Measurements from ENCODE around the gene ZFPL1. TPM values are rescaled to one million over a fixed set of nuclear protein-coding genes. Genes with fewer than 3 reads are reported as not detected.
A peak's percentile ranks its signal among the peaks of the same experiment; 100 is the strongest.

The ZFPL1 gene
- total and polyA plus RNA-seq, 8 donors: 24.9 to 36.4 (median 28.9) TPM

- no peaks in the 10 kb centered on the region for H3K36me3 ChIP-seq
- TF ChIP-seq CTCF (IDR thresholded peaks at IDR 0.05): no peak
- ATAC-seq (no peak), DNase-seq (no peak)
- H3K4me3 ChIP-seq: no peak overlapping the region
- H3K27ac ChIP-seq: no peak overlapping the region
- no peaks in the 10 kb centered on the region for H3K4me1 ChIP-seq
- intact Hi-C loops (cut with DNase I): no loop called here
- no peaks in the 10 kb centered on the region for H3K27me3 ChIP-seq
- no peaks in the 10 kb centered on the region for H3K9me3 ChIP-seq
These were observed 23.8 kb upstream of the ZFPL1 start for GRCh38 chr11:65059959-65060824.

GRCh38 chr11:65060913-65061408, 23.1 kb upstream of the ZFPL1 start:
- H3K36me3 ChIP-seq: no peaks in the 10 kb centered on the region
- no peak overlapping the region for H3K4me3 ChIP-seq
- intact Hi-C loops (cut with DNase I): no loop called here
- H3K9me3 ChIP-seq: no peaks in the 10 kb centered on the region
- ATAC-seq: peak; percentile 67
- H3K4me1 ChIP-seq: no peaks in the 10 kb centered on the region
- DNase-seq: no peak
- no peaks in the 10 kb centered on the region for H3K27me3 ChIP-seq
- no peak overlapping the region for H3K27ac ChIP-seq
- no peak for TF ChIP-seq CTCF (IDR thresholded peaks at IDR 0.05)

GRCh38 chr11:65063532-65063931, 20.5 kb upstream of the ZFPL1 start:
- intact Hi-C loops (cut with DNase I): no loop called here
- TF ChIP-seq CTCF (IDR thresholded peaks at IDR 0.05): no peak
- no peaks in the 10 kb centered on the region for H3K4me1 ChIP-seq
- H3K4me3 ChIP-seq: no peak overlapping the region
- no peaks in the 10 kb centered on the region for H3K27me3 ChIP-seq
- no peak overlapping the region for H3K27ac ChIP-seq
- no peak for DNase-seq
- no peaks in the 10 kb centered on the region for H3K9me3 ChIP-seq
- no peak for ATAC-seq
- no peaks in the 10 kb centered on the region for H3K36me3 ChIP-seq

GRCh38 chr11:65064847-65065240, 19.2 kb upstream of the ZFPL1 start:
- ATAC-seq: no peak
- no peaks in the 10 kb centered on the region for H3K27me3 ChIP-seq
- no peaks in the 10 kb centered on the region for H3K9me3 ChIP-seq
- intact Hi-C loops (cut with DNase I): no loop called here
- no peak overlapping the region for H3K4me3 ChIP-seq
- no peak for TF ChIP-seq CTCF (IDR thresholded peaks at IDR 0.05)
- no peak for DNase-seq
- no peaks in the 10 kb centered on the region for H3K36me3 ChIP-seq
- H3K4me1 ChIP-seq: no peaks in the 10 kb centered on the region
- no peak overlapping the region for H3K27ac ChIP-seq

GRCh38 chr11:65065851-65066250, 18.2 kb upstream of the ZFPL1 start:
- H3K27ac ChIP-seq: no peak overlapping the region
- no peaks in the 10 kb centered on the region for H3K4me1 ChIP-seq
- intact Hi-C loops (cut with DNase I): no loop called here
- no peaks in the 10 kb centered on the region for H3K27me3 ChIP-seq
- no peak for ATAC-seq
- no peaks in the 10 kb centered on the region for H3K9me3 ChIP-seq
- no peaks in the 10 kb centered on the region for H3K36me3 ChIP-seq
- no peak overlapping the region for H3K4me3 ChIP-seq
- no peak for DNase-seq
- no peak for TF ChIP-seq CTCF (IDR thresholded peaks at IDR 0.05)
